ENCODE measurements around the gene MMP24. TPM values are rescaled to one million over a fixed set of nuclear protein-coding genes. Genes with fewer than 3 reads are reported as not detected.

MMP24 gene
- total RNA-seq, 1 experiment from 2014 or later = 7.1 TPM

DNA sequence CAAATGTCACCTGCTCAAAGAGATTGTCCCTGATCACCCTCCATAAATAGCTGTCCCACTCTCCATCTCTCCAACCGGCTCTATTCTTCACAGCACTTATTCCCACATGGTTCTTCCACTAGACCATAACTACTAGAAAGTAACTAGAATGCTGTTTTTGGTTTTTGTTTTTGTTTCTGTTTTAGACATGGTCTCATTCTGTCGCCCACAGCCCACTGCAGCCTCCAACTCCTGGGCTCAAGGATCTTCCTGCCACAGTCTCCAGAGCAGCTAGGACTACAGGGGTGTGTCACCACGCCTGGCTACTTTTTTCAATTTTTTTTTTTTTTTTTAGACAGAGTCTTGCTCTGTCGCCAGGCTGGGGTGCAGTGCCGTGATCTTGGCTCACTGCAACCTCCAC, 12.2 kb downstream of the MMP24 start:
- Histone ChIP-seq H3K27me3 (ENCODE audit: control insufficient read depth, insufficient read depth, low read length) (no peaks in the 10 kb centered on the region), H3K9me3 (ENCODE audit: control insufficient read depth, insufficient read depth, low read depth, low read length) (no peaks in the 10 kb centered on the region), H3K36me3 (ENCODE audit: control insufficient read depth, insufficient read depth, low read length) (no peaks in the 10 kb centered on the region), H3K4me1 (ENCODE audit: control insufficient read depth, insufficient read depth, low read length) (no peaks in the 10 kb centered on the region), H3K4me3 (ENCODE audit: low read depth in 2 of 2, low read length in 2 of 2) (no peak overlapping the region), H3K27ac (ENCODE audit: low read length) (no peak overlapping the region)
- TF ChIP-seq TCF7L2 (IDR thresholded peaks at IDR 0.05; ENCODE audit: low read depth, low read length) = no peak
- TF ChIP-seq, protein P1, sequence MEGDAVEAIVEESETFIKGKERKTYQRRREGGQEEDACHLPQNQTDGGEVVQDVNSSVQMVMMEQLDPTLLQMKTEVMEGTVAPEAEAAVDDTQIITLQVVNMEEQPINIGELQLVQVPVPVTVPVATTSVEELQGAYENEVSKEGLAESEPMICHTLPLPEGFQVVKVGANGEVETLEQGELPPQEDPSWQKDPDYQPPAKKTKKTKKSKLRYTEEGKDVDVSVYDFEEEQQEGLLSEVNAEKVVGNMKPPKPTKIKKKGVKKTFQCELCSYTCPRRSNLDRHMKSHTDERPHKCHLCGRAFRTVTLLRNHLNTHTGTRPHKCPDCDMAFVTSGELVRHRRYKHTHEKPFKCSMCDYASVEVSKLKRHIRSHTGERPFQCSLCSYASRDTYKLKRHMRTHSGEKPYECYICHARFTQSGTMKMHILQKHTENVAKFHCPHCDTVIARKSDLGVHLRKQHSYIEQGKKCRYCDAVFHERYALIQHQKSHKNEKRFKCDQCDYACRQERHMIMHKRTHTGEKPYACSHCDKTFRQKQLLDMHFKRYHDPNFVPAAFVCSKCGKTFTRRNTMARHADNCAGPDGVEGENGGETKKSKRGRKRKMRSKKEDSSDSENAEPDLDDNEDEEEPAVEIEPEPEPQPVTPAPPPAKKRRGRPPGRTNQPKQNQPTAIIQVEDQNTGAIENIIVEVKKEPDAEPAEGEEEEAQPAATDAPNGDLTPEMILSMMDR (IDR thresholded peaks at IDR 0.05) = no peak
- no peak for TF ChIP-seq REST (IDR thresholded peaks at IDR 0.05; ENCODE audit: insufficient read depth in 1 of 2, low read depth in 2 of 2, low read length in 1 of 2)
- TF ChIP-seq SIN3A (IDR thresholded peaks at IDR 0.05; ENCODE audit: borderline replicate concordance, insufficient read depth, low read depth, low read length) = no peak
- no peak for TF ChIP-seq POLR2AphosphoS5 (IDR thresholded peaks at IDR 0.05; ENCODE audit: low read depth, low read length)
- BruUV-seq (replicated peaks) = no TSS peak
- in situ Hi-C loops (cut with HindIII; ENCODE audit: low pct_unique_long_range_greater_than_20kb, low sequenced_read_pairs) = no loop called here
- ATAC-seq = no peak
- ChIA-PET POLR2A (interaction anchor here (0.7 kb wide), 1 partner anchor 180 kb away, joined by 8 read pairs; no protein-coding TSS in a partner anchor), CTCF (no interaction called here)
- DNase-seq (ENCODE audit: low read depth, low spot score) = no peak
- intact Hi-C loops (cut with micrococcal nuclease; ENCODE audit: unreplicated experiment) = no loop called here

DNA sequence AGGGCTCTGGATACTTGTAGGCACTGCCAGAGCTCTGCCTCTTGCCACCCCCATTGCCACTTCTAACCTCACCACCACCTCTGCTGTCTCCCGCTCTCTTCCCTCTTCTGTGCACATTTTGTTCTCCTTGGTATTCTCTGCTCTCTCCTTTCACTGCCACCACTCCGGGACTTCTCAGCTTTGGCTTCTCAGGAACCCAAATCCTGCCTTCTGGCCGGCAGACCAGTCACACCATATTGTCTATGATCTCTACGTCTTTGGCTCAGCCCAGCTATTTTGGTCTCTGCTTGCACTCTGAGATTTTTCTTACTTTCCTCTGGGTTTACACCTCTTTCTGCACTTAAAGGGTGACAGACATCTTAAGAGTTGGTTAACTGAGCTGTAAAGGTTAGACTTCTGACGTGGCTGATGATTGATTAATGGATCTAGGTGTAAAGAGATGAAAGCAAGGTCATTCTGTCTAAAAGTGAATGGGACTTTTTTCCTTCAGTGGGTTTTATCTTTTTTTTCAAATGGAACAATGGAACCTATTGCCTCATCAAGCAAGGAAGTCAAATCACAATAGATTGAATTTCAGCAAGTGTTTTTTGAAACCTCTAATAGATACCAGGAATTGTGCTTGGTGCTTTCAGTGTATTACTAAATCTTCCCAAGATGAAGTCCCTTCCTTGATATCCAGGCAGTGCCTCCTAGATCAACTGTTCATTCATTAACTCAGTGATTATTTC, 13.8 kb downstream of the MMP24 start:
- TF ChIP-seq SIN3A (IDR thresholded peaks at IDR 0.05; ENCODE audit: borderline replicate concordance, insufficient read depth, low read depth, low read length) (no peak), TCF7L2 (IDR thresholded peaks at IDR 0.05; ENCODE audit: low read depth, low read length) (no peak), REST (IDR thresholded peaks at IDR 0.05; ENCODE audit: insufficient read depth in 1 of 2, low read depth in 2 of 2, low read length in 1 of 2) (no peak), POLR2AphosphoS5 (IDR thresholded peaks at IDR 0.05; ENCODE audit: low read depth, low read length) (no peak)
- TF ChIP-seq, protein P1 (IDR thresholded peaks at IDR 0.05) = no peak
- H3K9me3 ChIP-seq (ENCODE audit: control insufficient read depth, insufficient read depth, low read depth, low read length) = no peaks in the 10 kb centered on the region
- H3K36me3 ChIP-seq (ENCODE audit: control insufficient read depth, insufficient read depth, low read length) = no peaks in the 10 kb centered on the region
- no TSS peak for BruUV-seq (replicated peaks)
- no peak overlapping the region for H3K27ac ChIP-seq (ENCODE audit: low read length)
- no peak for ATAC-seq
- POLR2A ChIA-PET = interaction anchor here (0.5 kb wide), 1 partner anchor 369 kb away, joined by 3 read pairs; no protein-coding TSS in a partner anchor
- in situ Hi-C loops (cut with HindIII; ENCODE audit: low pct_unique_long_range_greater_than_20kb, low sequenced_read_pairs) (no loop called here), intact Hi-C loops (cut with micrococcal nuclease; ENCODE audit: unreplicated experiment) (no loop called here)
- H3K27me3 ChIP-seq (ENCODE audit: control insufficient read depth, insufficient read depth, low read length) = no peaks in the 10 kb centered on the region
- CTCF ChIA-PET = no interaction called here
- no peak for DNase-seq (ENCODE audit: low read depth, low spot score)
- H3K4me3 ChIP-seq (ENCODE audit: low read depth in 2 of 2, low read length in 2 of 2) = no peak overlapping the region
- H3K4me1 ChIP-seq (ENCODE audit: control insufficient read depth, insufficient read depth, low read length) = no peaks in the 10 kb centered on the region

All from Panc1 (cell line).